ENCODE results near the gene GPRC5A.
"Not testable (repeated sequence)": the region's sequence is repeated elsewhere in the genome, so short reads cannot be mapped to it uniquely, and the experiment has no call there.

GPRC5A gene

GRCh38 chr12:12891080-12891880 lies at the start of gene GPRC5A:
Gene GPRC5A (plus strand): TSS chr12:12891562. CDS start chr12:12908250, 16,688 bp downstream.
- H3K27ac ChIP-seq (ENCODE audit: low read depth, low read length): peak within 1 kb of the TSS; percentile 32
- peak within 1 kb of the TSS; percentile 38 for H3K9ac ChIP-seq (ENCODE audit: low read length)
- peaks cover 0 to 10% of the 10 kb centered on the region in 2 donors for H3K27me3 ChIP-seq (ENCODE audit: control insufficient read depth in 1 of 2, insufficient read depth in 2 of 2, low read length in 2 of 2)

GRCh38 chr12:12845794-12846243 lies 45.5 kb upstream of the GPRC5A start:
- Histone ChIP-seq H3K9ac (ENCODE audit: low read length) (no peak overlapping the region), H3K4me1 (ENCODE audit: insufficient read depth, low read length) (no peaks in the 10 kb centered on the region), H3K27me3 (ENCODE audit: control insufficient read depth in 1 of 2, insufficient read depth in 2 of 2, low read length in 2 of 2) (no peaks in the 10 kb centered on the region), H3K9me3 (ENCODE audit: low read length) (no peaks in the 10 kb centered on the region), H3K36me3 (ENCODE audit: insufficient read depth, low read length) (no peaks in the 10 kb centered on the region), H3K4me3 (ENCODE audit: low read depth in 1 of 2, low read length in 2 of 2) (no peak overlapping the region), H3K27ac (ENCODE audit: low read depth, low read length) (no peak overlapping the region)

More at GRCh38 chr12:12891080-12891880, at the start of gene GPRC5A:
- H3K36me3 ChIP-seq (ENCODE audit: insufficient read depth, low read length): no peaks in the 10 kb centered on the region
- H3K9me3 ChIP-seq (ENCODE audit: low read length): no peaks in the 10 kb centered on the region
- peaks cover 4% of the 10 kb centered on the region for H3K4me1 ChIP-seq (ENCODE audit: insufficient read depth, low read length)
- peak within 1 kb of the TSS; percentile 68 to 69 for H3K4me3 ChIP-seq (ENCODE audit: low read depth in 1 of 2, low read length in 2 of 2)

- H3K27ac ChIP-seq (ENCODE audit: low read depth, low read length); H3K4me1 ChIP-seq (ENCODE audit: insufficient read depth, low read length): not testable (repeated sequence)
Measured at GRCh38 chr12:12846780-12847179, 44.6 kb upstream of the GPRC5A start.

GRCh38 chr12:12853435-12853834 lies 37.9 kb upstream of the GPRC5A start:
- Histone ChIP-seq H3K27ac (ENCODE audit: low read depth, low read length) (no peak overlapping the region), H3K9me3 (ENCODE audit: low read length) (no peaks in the 10 kb centered on the region), H3K36me3 (ENCODE audit: insufficient read depth, low read length) (no peaks in the 10 kb centered on the region), H3K4me3 (ENCODE audit: low read depth in 1 of 2, low read length in 2 of 2) (no peak overlapping the region), H3K9ac (ENCODE audit: low read length) (no peak overlapping the region), H3K4me1 (ENCODE audit: insufficient read depth, low read length) (no peaks in the 10 kb centered on the region), H3K27me3 (ENCODE audit: control insufficient read depth in 1 of 2, insufficient read depth in 2 of 2, low read length in 2 of 2) (no peaks in the 10 kb centered on the region)

More at GRCh38 chr12:12846780-12847179, 44.6 kb upstream of the GPRC5A start:
- H3K9me3 ChIP-seq (ENCODE audit: low read length); H3K27me3 ChIP-seq (ENCODE audit: control insufficient read depth in 1 of 2, insufficient read depth in 2 of 2, low read length in 2 of 2); H3K9ac ChIP-seq (ENCODE audit: low read length); H3K36me3 ChIP-seq (ENCODE audit: insufficient read depth, low read length); H3K4me3 ChIP-seq (ENCODE audit: low read depth in 1 of 2, low read length in 2 of 2): not testable (repeated sequence)

- Histone ChIP-seq H3K4me3 (ENCODE audit: low read depth in 1 of 2, low read length in 2 of 2) (no peak overlapping the region), H3K27ac (ENCODE audit: low read depth, low read length) (no peak overlapping the region), H3K9ac (ENCODE audit: low read length) (no peak overlapping the region), H3K9me3 (ENCODE audit: low read length) (no peaks in the 10 kb centered on the region), H3K36me3 (ENCODE audit: insufficient read depth, low read length) (no peaks in the 10 kb centered on the region), H3K4me1 (ENCODE audit: insufficient read depth, low read length) (no peaks in the 10 kb centered on the region), H3K27me3 (ENCODE audit: control insufficient read depth in 1 of 2, insufficient read depth in 2 of 2, low read length in 2 of 2) (no peaks in the 10 kb centered on the region)
Measured at GRCh38 chr12:12859690-12860089, 31.7 kb upstream of the GPRC5A start.

GRCh38 chr12:12864243-12864642 lies 27.1 kb upstream of the GPRC5A start:
- Histone ChIP-seq H3K4me1 (ENCODE audit: insufficient read depth, low read length) (no peaks in the 10 kb centered on the region), H3K4me3 (ENCODE audit: low read depth in 1 of 2, low read length in 2 of 2) (no peak overlapping the region), H3K36me3 (ENCODE audit: insufficient read depth, low read length) (no peaks in the 10 kb centered on the region), H3K9ac (ENCODE audit: low read length) (no peak overlapping the region), H3K27me3 (ENCODE audit: control insufficient read depth in 1 of 2, insufficient read depth in 2 of 2, low read length in 2 of 2) (no peaks in the 10 kb centered on the region), H3K9me3 (ENCODE audit: low read length) (no peaks in the 10 kb centered on the region), H3K27ac (ENCODE audit: low read depth, low read length) (no peak overlapping the region)

- Histone ChIP-seq H3K36me3 (ENCODE audit: insufficient read depth, low read length) (no peaks in the 10 kb centered on the region), H3K9ac (ENCODE audit: low read length) (no peak overlapping the region), H3K9me3 (ENCODE audit: low read length) (no peaks in the 10 kb centered on the region), H3K4me1 (ENCODE audit: insufficient read depth, low read length) (no peaks in the 10 kb centered on the region), H3K27me3 (ENCODE audit: control insufficient read depth in 1 of 2, insufficient read depth in 2 of 2, low read length in 2 of 2) (no peaks in the 10 kb centered on the region), H3K4me3 (ENCODE audit: low read depth in 1 of 2, low read length in 2 of 2) (no peak overlapping the region), H3K27ac (ENCODE audit: low read depth, low read length) (no peak overlapping the region)
Measured at GRCh38 chr12:12868477-12869235, 22.7 kb upstream of the GPRC5A start.

- H3K9ac ChIP-seq (ENCODE audit: low read length): no peak overlapping the region
- H3K4me1 ChIP-seq (ENCODE audit: insufficient read depth, low read length): no peaks in the 10 kb centered on the region
- no peak overlapping the region for H3K27ac ChIP-seq (ENCODE audit: low read depth, low read length)
- H3K4me3 ChIP-seq (ENCODE audit: low read depth in 1 of 2, low read length in 2 of 2): no peak overlapping the region
- H3K27me3 ChIP-seq (ENCODE audit: control insufficient read depth in 1 of 2, insufficient read depth in 2 of 2, low read length in 2 of 2): no peaks in the 10 kb centered on the region
- H3K9me3 ChIP-seq (ENCODE audit: low read length): no peaks in the 10 kb centered on the region
- H3K36me3 ChIP-seq (ENCODE audit: insufficient read depth, low read length): no peaks in the 10 kb centered on the region
Measured at GRCh38 chr12:12870465-12870864, 20.9 kb upstream of the GPRC5A start.

- Histone ChIP-seq H3K27me3 (ENCODE audit: control insufficient read depth in 1 of 2, insufficient read depth in 2 of 2, low read length in 2 of 2) (no peaks in the 10 kb centered on the region), H3K27ac (ENCODE audit: low read depth, low read length) (no peak overlapping the region), H3K36me3 (ENCODE audit: insufficient read depth, low read length) (no peaks in the 10 kb centered on the region), H3K4me3 (ENCODE audit: low read depth in 1 of 2, low read length in 2 of 2) (no peak overlapping the region), H3K9me3 (ENCODE audit: low read length) (no peaks in the 10 kb centered on the region), H3K4me1 (ENCODE audit: insufficient read depth, low read length) (no peaks in the 10 kb centered on the region), H3K9ac (ENCODE audit: low read length) (no peak overlapping the region)
Measured at GRCh38 chr12:12871587-12872138, 19.7 kb upstream of the GPRC5A start.

GRCh38 chr12:12872139-12872933 lies 19.0 kb upstream of the GPRC5A start:
- Histone ChIP-seq H3K36me3 (ENCODE audit: insufficient read depth, low read length) (no peaks in the 10 kb centered on the region), H3K27me3 (ENCODE audit: control insufficient read depth in 1 of 2, insufficient read depth in 2 of 2, low read length in 2 of 2) (no peaks in the 10 kb centered on the region), H3K4me3 (ENCODE audit: low read depth in 1 of 2, low read length in 2 of 2) (no peak overlapping the region), H3K4me1 (ENCODE audit: insufficient read depth, low read length) (no peaks in the 10 kb centered on the region), H3K9ac (ENCODE audit: low read length) (no peak overlapping the region), H3K27ac (ENCODE audit: low read depth, low read length) (no peak overlapping the region), H3K9me3 (ENCODE audit: low read length) (no peaks in the 10 kb centered on the region)

- Histone ChIP-seq H3K27ac (ENCODE audit: low read depth, low read length) (no peak overlapping the region), H3K36me3 (ENCODE audit: insufficient read depth, low read length) (no peaks in the 10 kb centered on the region), H3K9me3 (ENCODE audit: low read length) (no peaks in the 10 kb centered on the region), H3K27me3 (ENCODE audit: control insufficient read depth in 1 of 2, insufficient read depth in 2 of 2, low read length in 2 of 2) (no peaks in the 10 kb centered on the region), H3K9ac (ENCODE audit: low read length) (no peak overlapping the region), H3K4me3 (ENCODE audit: low read depth in 1 of 2, low read length in 2 of 2) (no peak overlapping the region), H3K4me1 (ENCODE audit: insufficient read depth, low read length) (no peaks in the 10 kb centered on the region)
Measured at GRCh38 chr12:12872934-12873275, 18.5 kb upstream of the GPRC5A start.
